Muscle layer of duodenum (tissue), 2 donors: Measurements from ENCODE around the gene ANTXR2.

Experiments
- H3K27ac ChIP-seq: one replicate; pipeline ENCODE4 v1.7.0; 2013; ENCODE audit warnings: mild to moderate bottlenecking, low read length
- H3K27me3 ChIP-seq: one replicate; pipeline ENCODE4 v1.7.0; 2013; ENCODE audit warnings: low read depth, mild to moderate bottlenecking, control low read depth, low read length
- H3K36me3 ChIP-seq, 2 donors: one replicate each; pipeline ENCODE4 v1.7.0; 2013; ENCODE audit warnings: low read length in 2 of 2, control low read depth in 1 of 2, mild to moderate bottlenecking in 1 of 2; ENCODE audit not compliant: insufficient read depth in 2 of 2, control insufficient read depth in 1 of 2
- H3K4me1 ChIP-seq, 2 donors: one replicate each; pipeline ENCODE4 v1.7.0; 2013; ENCODE audit warnings: low read length in 2 of 2, mild to moderate bottlenecking in 2 of 2, control low read depth in 1 of 2, moderate library complexity in 1 of 2; ENCODE audit not compliant: insufficient read depth in 2 of 2, control insufficient read depth in 1 of 2
- H3K4me3 ChIP-seq, 2 donors: one replicate each; pipeline ENCODE4 v1.7.0; 2013; ENCODE audit warnings: low read length in 2 of 2, low read depth in 1 of 2, mild to moderate bottlenecking in 1 of 2
- H3K9me3 ChIP-seq, 2 donors: one replicate each; pipeline ENCODE4 v1.7.0; 2013; ENCODE audit warnings: low read length in 2 of 2, control low read depth in 1 of 2, mild to moderate bottlenecking in 1 of 2; ENCODE audit not compliant: control insufficient read depth in 1 of 2
- donor health status: healthy.

The ANTXR2 gene

GRCh38 chr4:80036949-80037685 lies 35.9 kb downstream of the ANTXR2 start:
- H3K9me3 ChIP-seq, result no peaks in the 10 kb centered on the region
- H3K27ac ChIP-seq, result peak overlapping the region; percentile 48
- no peaks in the 10 kb centered on the region for H3K36me3 ChIP-seq
- no peaks in the 10 kb centered on the region for H3K27me3 ChIP-seq
- no peak overlapping the region for H3K4me3 ChIP-seq
- H3K4me1 ChIP-seq, result peaks cover 6 to 39% of the 10 kb centered on the region in 2 donors

GRCh38 chr4:80036306-80036705 lies 36.7 kb downstream of the ANTXR2 start:
- H3K4me1 ChIP-seq, result peaks cover 6 to 39% of the 10 kb centered on the region in 2 donors
- no peaks in the 10 kb centered on the region for H3K36me3 ChIP-seq
- H3K27me3 ChIP-seq, result no peaks in the 10 kb centered on the region
- no peaks in the 10 kb centered on the region for H3K9me3 ChIP-seq
- H3K4me3 ChIP-seq, result no peak overlapping the region
- H3K27ac ChIP-seq, result peak overlapping the region; percentile 47

GRCh38 chr4:80035336-80035735 lies 37.7 kb downstream of the ANTXR2 start:
- Histone ChIP-seq H3K9me3 (no peaks in the 10 kb centered on the region), H3K36me3 (peaks cover 4 to 7% of the 10 kb centered on the region in 2 donors), H3K4me1 (peaks cover 6 to 39% of the 10 kb centered on the region in 2 donors), H3K4me3 (no peak overlapping the region), H3K27me3 (no peaks in the 10 kb centered on the region), H3K27ac (no peak overlapping the region)

- Histone ChIP-seq H3K4me3 (no peak overlapping the region), H3K27ac (no peak overlapping the region), H3K27me3 (no peaks in the 10 kb centered on the region), H3K4me1 (peaks cover 6 to 43% of the 10 kb centered on the region in 2 donors), H3K9me3 (no peaks in the 10 kb centered on the region), H3K36me3 (peaks cover 11 to 22% of the 10 kb centered on the region in 2 donors)
Measured at GRCh38 chr4:80033581-80033980, 39.4 kb downstream of the ANTXR2 start.

- Histone ChIP-seq H3K4me3 (no peak overlapping the region), H3K4me1 (peaks cover 0 to 11% of the 10 kb centered on the region in 2 donors), H3K36me3 (peaks cover 19 to 31% of the 10 kb centered on the region in 2 donors), H3K27ac (no peak overlapping the region), H3K9me3 (no peaks in the 10 kb centered on the region), H3K27me3 (no peaks in the 10 kb centered on the region)
Measured at GRCh38 chr4:80029364-80029763, 43.7 kb downstream of the ANTXR2 start.

GRCh38 chr4:80027611-80028010 lies 45.4 kb downstream of the ANTXR2 start:
- Histone ChIP-seq H3K4me3 (no peak overlapping the region), H3K4me1 (peaks cover 0 to 4% of the 10 kb centered on the region in 2 donors), H3K27ac (no peak overlapping the region), H3K36me3 (peaks cover 29 to 41% of the 10 kb centered on the region in 2 donors), H3K9me3 (no peaks in the 10 kb centered on the region), H3K27me3 (no peaks in the 10 kb centered on the region)

- H3K27ac ChIP-seq, result no peak overlapping the region
- H3K27me3 ChIP-seq, result no peaks in the 10 kb centered on the region
- no peaks in the 10 kb centered on the region for H3K9me3 ChIP-seq
- peaks cover 29 to 41% of the 10 kb centered on the region in 2 donors for H3K36me3 ChIP-seq
- H3K4me1 ChIP-seq, result peaks cover 0 to 4% of the 10 kb centered on the region in 2 donors
- H3K4me3 ChIP-seq, result no peak overlapping the region
Measured at GRCh38 chr4:80026100-80026499, 46.9 kb downstream of the ANTXR2 start.

GRCh38 chr4:80024335-80024734 lies 48.7 kb downstream of the ANTXR2 start:
- no peak overlapping the region for H3K27ac ChIP-seq
- no peak overlapping the region for H3K4me3 ChIP-seq
- no peaks in the 10 kb centered on the region for H3K9me3 ChIP-seq
- H3K27me3 ChIP-seq, result no peaks in the 10 kb centered on the region
- H3K36me3 ChIP-seq, result peaks cover 24 to 26% of the 10 kb centered on the region in 2 donors
- H3K4me1 ChIP-seq, result no peaks in the 10 kb centered on the region

GRCh38 chr4:80022282-80022681 lies 50.7 kb downstream of the ANTXR2 start:
- H3K27ac ChIP-seq, result no peak overlapping the region
- peaks cover 1 to 3% of the 10 kb centered on the region in 2 donors for H3K4me1 ChIP-seq
- no peaks in the 10 kb centered on the region for H3K27me3 ChIP-seq
- H3K4me3 ChIP-seq, result no peak overlapping the region
- peaks cover 14 to 28% of the 10 kb centered on the region in 2 donors for H3K36me3 ChIP-seq
- no peaks in the 10 kb centered on the region for H3K9me3 ChIP-seq

GRCh38 chr4:80017125-80017854 lies 55.7 kb downstream of the ANTXR2 start:
- Histone ChIP-seq H3K9me3 (no peaks in the 10 kb centered on the region), H3K27me3 (no peaks in the 10 kb centered on the region), H3K27ac (no peak overlapping the region), H3K36me3 (peaks cover 3 to 32% of the 10 kb centered on the region in 2 donors), H3K4me1 (peaks cover 8 to 24% of the 10 kb centered on the region in 2 donors), H3K4me3 (no peak overlapping the region)

GRCh38 chr4:80016506-80016905 lies 56.5 kb downstream of the ANTXR2 start:
- Histone ChIP-seq H3K4me1 (peaks cover 8 to 32% of the 10 kb centered on the region in 2 donors), H3K9me3 (no peaks in the 10 kb centered on the region), H3K27ac (no peak overlapping the region), H3K27me3 (no peaks in the 10 kb centered on the region), H3K36me3 (peaks cover 3 to 32% of the 10 kb centered on the region in 2 donors), H3K4me3 (no peak overlapping the region)
